Glutamatergic neuron (in vitro differentiated cells): ENCODE data around the gene ARHGAP10. TPM values are rescaled to one million over a fixed set of nuclear protein-coding genes. Genes with fewer than 3 reads are reported as not detected.

Experiments used
- DNase-seq: peaks from one replicate; pipeline ENCODE4 v3.0.0; 2022
- H3K27ac Mint-ChIP-seq: one replicate; pipeline ENCODE4 v1.8.0; 2020; ENCODE audit warnings: mild to moderate bottlenecking, mixed read lengths, inconsistent platforms; ENCODE audit not compliant: unreplicated experiment
- H3K27me3 Mint-ChIP-seq: one replicate; pipeline ENCODE4 v1.8.0; 2020; ENCODE audit warnings: mild to moderate bottlenecking, moderate library complexity, mixed read lengths, inconsistent platforms; ENCODE audit not compliant: unreplicated experiment
- H3K36me3 Mint-ChIP-seq: one replicate; pipeline ENCODE4 v1.8.0; 2020; ENCODE audit warnings: mild to moderate bottlenecking, mixed read lengths, inconsistent platforms; ENCODE audit not compliant: unreplicated experiment
- H3K4me1 Mint-ChIP-seq: one replicate; pipeline ENCODE4 v1.8.0; 2020; ENCODE audit warnings: mild to moderate bottlenecking, low read depth, mixed read lengths, inconsistent platforms; ENCODE audit not compliant: unreplicated experiment
- H3K4me3 Mint-ChIP-seq: one replicate; pipeline ENCODE4 v1.8.0; 2020; ENCODE audit warnings: mild to moderate bottlenecking, mixed read lengths, inconsistent platforms; ENCODE audit not compliant: unreplicated experiment
- H3K9me3 Mint-ChIP-seq: one replicate; pipeline ENCODE4 v1.8.0; 2020; ENCODE audit warnings: mild to moderate bottlenecking, moderate library complexity, mixed read lengths, inconsistent platforms; ENCODE audit not compliant: unreplicated experiment
- CTCF ChIP-seq: fragments of 200-600 bp; sonication (generic); IDR thresholded peaks from one replicate; pipeline ENCODE4 v1.5.0; 2021; ENCODE audit not compliant: partially characterized antibody, unreplicated experiment
- total RNA-seq: library from RNA; stranded (reverse); fragmentation: NEBNext Ultra II Directional; extraction: Animal tissue kit (Norgen Biotek cat#: 25700); gene quantifications from one replicate; pipeline ENCODE4 v1.2.1, GENCODE V29; 2021; ENCODE audit not compliant: unreplicated experiment

ARHGAP10 gene
- total RNA-seq, 1 donor from 2014 or later = 19.7 TPM

- H3K9me3 Mint-ChIP-seq = no peaks in the 10 kb centered on the region
- DNase-seq = no peak
- no peaks in the 10 kb centered on the region for H3K36me3 Mint-ChIP-seq
- peaks cover 1% of the 10 kb centered on the region for H3K27me3 Mint-ChIP-seq
- H3K4me1 Mint-ChIP-seq = peaks cover 17% of the 10 kb centered on the region
- no peak overlapping the region for H3K4me3 Mint-ChIP-seq
- no peak for TF ChIP-seq CTCF
- H3K27ac Mint-ChIP-seq = no peak overlapping the region
These were observed 36.2 kb downstream of the ARHGAP10 start for GRCh38 chr4:147768113-147768512.

GRCh38 chr4:147769386-147769785 is 37.5 kb downstream of the ARHGAP10 start:
- H3K4me3 Mint-ChIP-seq = no peak overlapping the region
- H3K4me1 Mint-ChIP-seq = peaks cover 19% of the 10 kb centered on the region
- H3K27me3 Mint-ChIP-seq = peaks cover 1% of the 10 kb centered on the region
- no peak overlapping the region for H3K27ac Mint-ChIP-seq
- H3K9me3 Mint-ChIP-seq = no peaks in the 10 kb centered on the region
- no peaks in the 10 kb centered on the region for H3K36me3 Mint-ChIP-seq
- DNase-seq = no peak
- no peak for TF ChIP-seq CTCF

GRCh38 chr4:147770831-147771230 is 38.9 kb downstream of the ARHGAP10 start:
- Mint-ChIP-seq H3K36me3 (no peaks in the 10 kb centered on the region), H3K9me3 (no peaks in the 10 kb centered on the region), H3K27ac (peak overlapping the region; percentile 70), H3K4me1 (peaks cover 19% of the 10 kb centered on the region), H3K27me3 (peaks cover 2% of the 10 kb centered on the region), H3K4me3 (no peak overlapping the region)
- TF ChIP-seq CTCF = no peak
- DNase-seq = no peak

- peak overlapping the region; percentile 30 for H3K4me3 Mint-ChIP-seq
- no peak for TF ChIP-seq CTCF
- DNase-seq = no peak
- H3K27ac Mint-ChIP-seq = peak overlapping the region; percentile 89
- H3K9me3 Mint-ChIP-seq = no peaks in the 10 kb centered on the region
- H3K27me3 Mint-ChIP-seq = peaks cover 2% of the 10 kb centered on the region
- no peaks in the 10 kb centered on the region for H3K36me3 Mint-ChIP-seq
- H3K4me1 Mint-ChIP-seq = peaks cover 26% of the 10 kb centered on the region
These were observed 40.2 kb downstream of the ARHGAP10 start for GRCh38 chr4:147772056-147772455.

- Mint-ChIP-seq H3K4me1 (peaks cover 27% of the 10 kb centered on the region), H3K4me3 (peak overlapping the region; percentile 30), H3K27ac (peak overlapping the region; percentile 89)
These were observed 40.6 kb downstream of the ARHGAP10 start for GRCh38 chr4:147772459-147772969.

More at GRCh38 chr4:147772459-147772969, 40.6 kb downstream of the ARHGAP10 start:
- no peaks in the 10 kb centered on the region for H3K36me3 Mint-ChIP-seq
- TF ChIP-seq CTCF = no peak
- no peaks in the 10 kb centered on the region for H3K9me3 Mint-ChIP-seq
- H3K27me3 Mint-ChIP-seq = peaks cover 2% of the 10 kb centered on the region
- no peak for DNase-seq
